GM18511 (cell line): ENCODE measurements around the gene NFIB.
A peak's percentile ranks its signal among the peaks of the same experiment; 100 is the strongest.

Experiments used
- ATAC-seq: cut with Tn5 transposase; IDR thresholded peaks from one replicate; pipeline ENCODE4 v1.9.1; 2021; ENCODE audit warnings: mild to moderate bottlenecking, moderate library complexity; ENCODE audit not compliant: unreplicated experiment

The NFIB gene

DNA sequence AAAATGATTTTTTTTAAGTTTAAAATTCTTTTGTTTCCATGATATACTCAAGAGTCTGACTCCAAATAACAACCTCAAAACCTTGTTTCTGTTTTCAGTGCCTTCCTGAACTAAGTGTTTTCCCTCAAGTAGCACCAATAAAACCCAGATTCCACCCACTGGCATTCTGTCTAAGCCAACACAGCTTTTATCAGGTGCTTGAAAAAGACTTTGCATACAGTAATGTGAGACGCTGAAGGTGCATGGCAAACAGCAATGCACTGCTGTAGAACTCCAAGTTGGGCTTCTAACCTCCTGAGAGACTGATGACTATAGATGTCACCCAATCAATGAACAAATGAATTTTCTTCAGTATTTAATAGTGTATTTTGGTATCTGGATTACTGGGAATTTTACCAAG is 95.7 kb downstream of the NFIB start:
- no peak for ATAC-seq

DNA sequence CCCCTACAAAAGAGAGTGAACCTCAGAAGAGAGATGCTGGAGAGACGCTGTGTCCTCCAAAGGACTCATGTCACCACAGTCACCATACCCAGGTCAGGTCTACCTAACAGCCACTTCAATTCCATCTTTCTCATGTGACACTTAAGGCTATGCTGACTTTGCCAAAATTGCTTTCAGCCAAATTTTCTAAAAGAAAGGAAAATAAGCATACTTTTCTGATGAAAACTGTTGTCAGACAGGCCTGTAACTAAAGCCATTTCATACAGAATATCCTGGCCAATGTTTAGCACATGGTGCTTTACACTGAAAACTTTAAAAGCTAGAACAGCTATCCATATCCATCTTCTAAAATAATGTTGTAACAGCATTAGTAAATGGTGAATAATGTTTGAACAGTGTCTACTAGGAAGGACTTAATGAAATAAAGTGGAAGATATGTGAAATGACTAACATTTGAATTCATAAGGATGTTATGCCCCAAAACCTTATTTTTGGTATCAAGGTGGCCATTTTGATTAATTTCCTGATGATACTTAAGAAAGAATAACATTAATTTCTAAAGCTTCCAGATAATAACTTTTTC is 97.2 kb downstream of the NFIB start:
- ATAC-seq, result no peak

DNA sequence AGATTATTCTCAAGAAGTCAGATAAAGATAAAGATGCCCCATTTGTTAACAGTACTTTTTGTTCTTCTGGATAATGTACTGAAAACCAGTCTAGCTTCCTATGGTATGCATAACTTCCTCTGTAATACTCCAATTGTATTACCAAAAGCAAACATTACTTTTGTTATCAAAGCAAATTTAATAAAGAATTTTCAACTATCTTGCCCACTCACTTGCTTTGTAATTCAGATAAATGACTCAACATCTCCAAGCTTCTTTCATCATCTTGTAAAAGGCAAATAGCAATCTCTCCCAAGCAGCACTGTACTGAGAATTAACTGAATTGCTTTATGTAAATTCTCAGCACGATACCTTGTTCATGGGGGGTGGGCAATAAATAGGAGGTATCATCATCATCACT is 98.3 kb downstream of the NFIB start:
- ATAC-seq, result no peak

DNA sequence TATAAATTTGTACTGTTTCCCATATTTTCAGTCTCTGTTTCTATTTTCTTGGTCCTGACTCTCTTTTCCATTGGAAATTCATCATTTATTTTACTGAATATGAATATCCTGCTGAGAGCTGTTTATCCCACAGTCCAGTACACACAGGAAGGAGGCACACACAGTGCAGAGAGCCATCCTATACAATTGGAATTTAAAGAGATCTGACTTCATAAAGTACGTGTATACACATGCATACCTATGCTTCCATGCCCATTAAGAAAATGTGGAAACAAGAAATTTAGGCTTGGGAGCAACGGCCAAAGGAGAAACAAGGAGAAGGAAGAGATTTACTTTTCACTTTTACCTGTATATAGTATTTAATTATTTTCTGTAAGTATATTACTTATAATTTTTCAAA is 99.2 kb downstream of the NFIB start:
- ATAC-seq, result no peak

DNA sequence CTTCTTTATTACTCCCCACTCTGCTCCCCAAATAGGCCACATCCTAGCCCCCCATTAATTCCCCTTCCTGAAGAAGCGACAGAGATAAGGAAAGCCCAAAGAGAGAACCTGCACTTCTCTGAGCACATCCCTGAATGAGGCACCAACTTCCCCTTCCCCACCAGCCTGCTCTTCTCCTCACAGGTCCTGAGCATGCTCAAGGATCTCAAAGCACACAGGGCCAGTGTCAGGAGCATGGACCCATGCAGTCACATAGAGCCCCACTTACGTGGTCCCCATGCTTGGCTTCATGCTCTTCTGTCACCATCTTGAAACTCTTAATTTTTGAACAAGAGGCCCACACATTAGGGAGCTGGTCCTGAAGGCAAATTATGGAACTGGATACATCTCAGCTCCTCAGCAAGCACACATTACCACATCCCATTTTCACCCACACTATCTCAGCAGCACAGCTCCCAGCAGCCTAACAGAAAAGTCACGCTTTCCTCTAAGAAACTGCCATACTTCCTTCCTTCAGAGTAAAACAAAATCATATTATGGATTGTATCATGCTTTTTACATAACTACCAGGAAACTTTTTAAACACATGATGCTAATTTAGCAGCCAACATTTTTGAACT is 99.8 kb downstream of the NFIB start:
- no peak for ATAC-seq

DNA sequence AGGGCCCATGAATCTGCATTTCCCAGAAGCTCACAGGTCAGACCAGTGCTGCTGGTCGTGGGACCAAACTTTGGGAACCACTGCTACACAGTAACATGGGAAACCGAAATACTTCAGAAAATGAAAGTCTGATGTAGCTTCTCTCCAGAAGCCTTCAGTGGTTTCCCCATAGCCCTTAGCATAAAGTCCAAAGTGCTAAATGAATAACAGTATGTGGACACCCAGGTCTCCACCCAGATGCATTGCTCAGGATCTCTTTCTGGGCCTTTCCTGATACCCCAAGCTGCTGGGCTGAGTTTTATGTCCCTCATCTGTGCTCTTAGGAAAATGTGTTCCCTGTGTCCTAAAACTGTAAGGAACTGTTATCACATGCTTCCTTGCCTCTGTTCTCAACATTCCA is 100.4 kb downstream of the NFIB start:
- ATAC-seq, result peak; percentile 47

DNA sequence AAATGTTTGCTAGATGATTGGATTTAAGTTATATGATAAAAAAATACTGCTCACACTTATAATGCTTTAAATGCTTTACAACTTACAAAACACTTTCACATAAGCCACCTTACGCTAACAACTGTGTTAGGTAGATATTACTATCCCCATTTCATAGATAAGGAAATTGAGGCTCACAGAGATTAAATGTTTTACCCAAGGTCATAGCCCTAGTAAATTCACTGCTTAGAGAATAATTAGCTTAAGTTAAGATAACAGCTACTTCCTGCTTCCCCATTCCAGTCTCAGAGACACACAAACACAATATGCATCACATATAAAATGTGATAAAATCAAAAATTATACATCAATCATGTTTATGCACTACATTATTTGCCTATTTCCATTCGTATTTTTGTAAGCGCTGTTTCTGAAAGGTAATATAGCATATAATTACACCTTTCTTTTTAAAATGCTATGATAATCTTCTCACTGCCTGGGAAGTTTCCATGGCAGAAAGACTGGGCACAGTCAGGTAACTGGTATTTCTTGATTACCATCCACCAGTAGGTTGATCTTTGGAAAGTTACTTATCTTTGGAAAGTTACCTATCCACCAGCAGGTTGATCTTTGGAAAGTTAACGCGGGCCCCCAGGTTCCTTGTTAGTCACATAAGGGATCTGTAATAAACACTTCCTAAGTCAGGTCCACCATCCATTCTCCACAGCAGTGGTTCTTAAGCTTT is 101.1 kb downstream of the NFIB start:
- peak; percentile 25 for ATAC-seq

DNA sequence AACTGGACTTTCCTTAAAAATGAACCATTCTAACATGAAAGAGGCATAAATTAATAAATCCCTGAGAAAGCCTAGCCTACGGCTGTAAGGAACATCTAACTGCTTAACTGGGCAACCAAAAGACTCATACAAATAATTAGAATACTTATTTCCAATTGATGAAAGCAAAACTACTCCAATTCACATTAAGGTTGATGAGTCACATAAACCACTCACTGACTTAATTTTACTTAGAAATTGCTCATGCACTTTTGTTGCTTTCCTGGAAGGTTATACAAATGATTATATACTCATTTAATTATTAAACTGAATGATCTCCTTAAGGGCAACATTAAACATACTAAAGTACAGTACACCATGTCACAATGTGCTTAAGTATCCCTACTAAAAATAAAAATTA is 101.9 kb downstream of the NFIB start:
- ATAC-seq, result no peak

DNA sequence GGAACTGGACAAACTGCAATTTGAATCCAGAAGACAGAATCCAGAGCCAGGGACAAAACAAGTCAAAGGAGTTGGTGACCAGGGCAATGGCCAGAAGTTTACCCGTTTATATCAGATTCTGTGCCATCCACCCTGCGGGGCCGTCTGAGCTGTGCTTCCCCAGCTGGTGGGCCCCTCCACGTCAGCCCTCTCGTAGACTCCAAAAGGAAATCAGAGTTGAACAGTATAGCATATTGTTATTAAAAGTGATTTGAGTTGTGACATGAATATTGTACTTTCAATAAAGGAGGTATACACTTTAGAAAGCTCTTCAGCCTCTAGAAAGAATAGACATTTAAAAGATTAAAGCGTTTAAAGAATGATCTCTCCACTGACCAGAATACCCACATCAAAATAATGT is 102.4 kb downstream of the NFIB start:
- no peak for ATAC-seq

DNA sequence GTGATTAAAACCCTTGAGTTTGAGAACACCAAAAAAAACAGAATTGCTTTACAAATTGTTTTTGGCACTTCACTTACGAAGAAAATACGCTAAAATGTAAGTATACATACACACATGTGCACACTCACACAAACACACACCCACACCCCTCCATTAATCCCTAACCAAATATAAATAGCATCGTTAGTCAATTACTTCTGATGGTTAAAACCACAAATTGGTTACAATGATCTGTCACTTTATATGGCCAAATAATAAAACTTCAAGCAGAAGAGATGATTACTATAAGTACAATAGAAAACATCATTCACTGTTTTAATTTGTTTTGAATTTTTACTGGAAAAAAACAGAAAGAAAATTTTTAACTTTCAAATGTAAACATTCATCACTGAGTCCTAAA is 103.5 kb downstream of the NFIB start:
- ATAC-seq, result no peak

DNA sequence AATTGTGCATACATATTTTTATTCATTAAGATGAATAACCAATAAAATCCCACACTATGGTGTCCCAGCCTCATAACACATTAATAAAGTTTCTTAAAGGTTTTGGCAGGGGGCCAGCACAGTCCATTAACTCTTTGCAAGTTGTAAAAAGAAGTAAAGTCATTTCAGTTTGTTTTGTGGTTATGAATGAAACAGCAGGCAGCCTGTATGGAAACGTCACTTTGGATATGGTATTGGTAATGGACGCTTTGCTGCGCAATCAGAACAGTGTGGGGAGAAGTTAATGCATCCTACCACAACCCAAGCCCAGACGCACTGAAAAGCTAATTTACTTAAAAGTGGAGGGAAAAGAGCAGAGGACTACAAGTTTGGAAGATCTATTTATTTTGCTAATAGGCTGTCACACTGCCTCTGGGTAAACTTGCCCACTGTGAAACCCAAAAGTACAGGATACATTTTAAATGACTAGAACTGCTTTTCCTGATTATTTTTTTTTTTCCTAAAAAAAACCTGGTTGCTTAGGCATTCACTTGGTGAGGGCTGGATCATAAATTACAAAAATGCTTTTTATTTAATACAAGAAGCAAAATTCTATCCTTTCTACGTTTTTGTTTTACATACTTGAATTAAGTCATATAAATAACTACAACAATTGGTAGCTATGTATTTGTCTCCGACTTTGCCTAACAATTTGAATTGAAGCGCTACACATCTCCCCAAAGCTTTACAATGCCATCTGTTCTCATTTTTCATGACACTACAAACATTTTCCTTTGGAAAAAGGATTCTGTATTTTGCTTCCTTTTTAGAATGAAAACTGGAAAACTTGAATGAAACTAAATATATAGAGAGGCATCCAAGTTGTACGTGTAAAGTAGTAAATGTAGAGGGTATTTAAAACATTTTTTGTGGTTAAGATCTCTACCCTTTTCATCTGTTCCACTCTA is 104.3 kb downstream of the NFIB start:
- no peak for ATAC-seq

DNA sequence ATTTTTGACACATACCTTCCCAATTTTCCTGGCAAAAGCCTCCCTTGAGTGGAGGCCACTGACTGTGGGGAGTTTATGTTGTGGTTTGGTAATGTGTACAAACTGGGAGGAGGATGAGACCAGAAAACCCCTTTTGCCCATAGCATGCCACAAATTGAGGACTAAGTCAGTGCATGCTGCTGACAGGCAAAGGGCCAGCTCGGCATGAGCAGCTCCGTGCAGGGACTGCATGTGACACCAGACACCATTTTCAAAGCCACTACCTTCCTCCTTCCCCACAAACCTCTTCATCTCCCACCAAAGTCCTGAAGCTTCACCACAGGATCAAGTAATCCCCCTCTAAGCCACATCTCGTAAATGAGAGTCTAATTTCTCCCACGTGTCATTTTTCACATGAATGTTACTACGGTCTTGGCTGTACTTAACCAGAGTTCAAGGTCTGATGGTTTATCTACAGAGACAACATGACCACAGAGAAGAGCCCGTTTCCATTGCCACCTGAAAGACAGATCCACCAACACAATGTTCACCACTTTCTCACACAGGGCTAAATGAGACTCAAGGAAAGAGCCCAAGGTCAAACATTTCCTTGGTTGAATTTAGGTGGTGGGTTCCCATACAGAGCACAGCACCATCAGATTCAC is 106.5 kb downstream of the NFIB start:
- ATAC-seq, result peak; percentile 51

DNA sequence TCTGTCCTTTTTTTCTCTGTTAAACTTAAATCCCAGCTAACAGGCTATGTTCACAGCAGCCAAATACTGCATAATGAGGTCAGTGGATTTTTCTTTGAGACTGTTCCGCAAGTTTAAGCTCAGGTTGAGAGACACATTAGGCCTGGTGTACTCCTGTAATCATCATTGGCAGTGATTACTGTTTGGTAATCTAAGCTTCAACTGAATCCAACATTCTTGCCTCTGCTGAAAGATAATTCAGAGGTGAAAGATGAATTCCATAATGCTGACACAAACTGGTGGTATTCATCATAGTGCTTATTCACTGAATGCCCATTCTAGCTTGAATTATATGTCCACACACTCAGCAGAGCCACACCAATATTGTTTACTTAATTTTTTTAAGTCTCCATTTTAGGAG is 108.5 kb downstream of the NFIB start:
- ATAC-seq, result no peak

DNA sequence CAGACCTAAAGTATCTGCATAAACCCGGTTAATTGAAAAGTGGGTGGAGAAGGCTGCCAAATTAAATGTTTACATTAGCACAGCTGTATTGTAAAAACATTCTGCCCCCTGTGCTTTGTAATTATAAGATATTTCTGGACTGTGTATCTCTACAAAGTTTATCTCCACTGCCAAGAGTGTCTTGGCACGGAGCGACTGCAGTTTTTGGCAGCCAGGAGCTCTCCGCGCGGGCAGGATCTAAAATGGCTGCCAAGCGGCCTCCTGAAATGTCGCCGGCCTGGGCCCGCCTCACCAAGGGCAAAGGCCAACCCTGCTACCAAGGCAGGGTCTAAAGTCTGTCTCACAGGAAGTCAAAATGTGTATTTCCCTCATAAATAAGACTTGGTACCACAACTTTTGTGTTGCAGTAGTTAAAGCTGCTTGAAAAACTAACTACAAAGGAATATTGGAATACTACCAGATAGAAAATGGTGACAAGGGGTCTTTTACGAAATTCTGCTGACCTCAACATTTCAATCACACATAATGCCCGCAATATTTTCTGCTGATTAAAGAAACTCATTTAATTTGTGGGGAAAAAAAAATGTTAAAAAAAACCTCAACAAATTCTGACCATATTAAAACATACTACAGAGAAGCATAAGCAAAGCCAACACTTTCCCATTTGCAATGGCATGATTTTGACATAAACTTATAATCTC is 110.4 kb downstream of the NFIB start:
- no peak for ATAC-seq

DNA sequence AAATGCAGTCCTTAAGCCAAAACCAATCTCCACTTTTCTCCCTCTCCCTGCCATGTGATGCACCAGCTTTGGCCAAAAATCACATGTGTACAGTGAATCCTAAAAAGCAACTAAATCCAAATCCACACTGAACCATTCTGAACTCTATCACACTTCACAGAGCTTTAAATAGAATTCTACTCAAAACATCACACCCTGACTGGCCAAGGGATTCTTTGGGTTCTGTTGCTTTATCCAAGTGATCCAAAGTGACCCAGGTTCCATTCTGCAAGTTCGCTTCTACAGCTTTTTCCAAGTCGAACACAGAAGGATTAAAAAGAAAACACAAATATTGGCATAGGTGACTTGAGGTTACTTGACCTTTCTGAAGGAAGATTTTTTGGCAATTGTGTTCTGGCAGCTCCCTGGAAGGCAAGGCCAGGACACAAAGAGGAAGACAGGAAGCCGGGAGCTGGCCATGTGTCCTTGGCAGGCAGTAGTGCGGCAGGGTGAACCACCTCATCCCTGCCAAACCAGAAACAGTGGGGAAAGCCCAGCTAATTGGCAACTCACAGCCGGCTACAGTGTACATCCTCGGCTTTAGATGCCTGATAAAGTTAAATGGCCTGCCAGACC is 115.0 kb downstream of the NFIB start:
- no peak for ATAC-seq

DNA sequence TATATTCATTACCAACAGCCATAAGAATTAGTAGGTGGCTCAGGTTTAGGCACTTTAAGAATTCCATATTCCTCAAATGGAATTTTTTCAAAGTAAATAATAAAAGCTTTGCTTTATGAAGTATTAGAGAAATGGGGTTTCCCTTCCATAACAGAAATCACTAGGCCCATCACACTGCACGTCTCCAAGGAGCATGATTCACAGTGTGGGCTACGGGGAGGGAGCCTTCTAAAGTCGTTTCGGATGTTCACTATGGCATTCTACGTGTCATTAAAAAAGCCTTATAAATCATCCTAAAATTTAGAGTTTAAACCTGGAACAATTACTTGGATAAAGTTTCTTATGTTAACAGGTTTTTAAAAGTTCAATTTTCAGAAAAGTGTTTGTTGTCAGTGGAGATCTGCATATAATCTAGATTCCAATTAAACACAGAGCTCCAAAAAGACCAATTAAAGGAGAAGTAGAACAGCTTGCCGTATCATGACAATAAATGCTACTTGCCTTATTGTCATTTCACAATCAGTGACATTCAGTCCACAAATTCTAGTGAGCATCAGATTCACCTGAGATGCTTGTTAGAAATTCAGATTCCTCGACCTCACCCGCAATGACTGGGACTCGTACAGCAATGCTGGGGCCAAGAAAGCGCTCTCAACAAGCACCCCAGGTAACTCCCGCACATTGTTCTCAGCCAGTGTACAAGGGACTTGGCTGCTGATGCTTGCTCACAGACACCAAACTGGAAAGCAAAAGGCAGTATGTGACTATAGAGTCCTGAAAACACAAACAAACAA is 115.7 kb downstream of the NFIB start:
- ATAC-seq, result no peak

DNA sequence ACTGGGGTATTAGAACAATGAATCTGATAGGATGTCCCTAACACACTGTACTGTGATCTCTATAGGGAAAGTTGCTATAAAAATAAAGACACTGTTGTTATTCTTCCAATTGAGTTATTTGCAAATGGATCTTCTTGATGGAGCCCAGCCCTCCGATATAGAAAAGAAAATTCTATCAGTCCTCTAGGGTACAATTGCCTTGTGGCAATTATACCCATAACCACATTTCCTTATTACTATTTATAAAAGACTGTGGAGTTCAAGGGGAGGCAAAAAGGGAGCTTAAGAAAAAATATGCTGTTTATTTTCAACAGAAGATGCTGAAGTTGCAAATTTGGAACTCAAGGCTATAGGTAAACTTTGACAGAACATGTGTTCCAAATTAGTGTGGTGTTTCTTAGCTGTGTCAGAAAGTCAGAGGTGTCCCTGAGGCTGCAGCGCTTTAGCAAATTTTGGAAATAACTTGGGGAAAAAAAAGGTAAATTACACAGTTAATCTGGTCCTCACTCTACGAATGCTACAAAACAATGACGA is 116.5 kb downstream of the NFIB start:
- no peak for ATAC-seq

DNA sequence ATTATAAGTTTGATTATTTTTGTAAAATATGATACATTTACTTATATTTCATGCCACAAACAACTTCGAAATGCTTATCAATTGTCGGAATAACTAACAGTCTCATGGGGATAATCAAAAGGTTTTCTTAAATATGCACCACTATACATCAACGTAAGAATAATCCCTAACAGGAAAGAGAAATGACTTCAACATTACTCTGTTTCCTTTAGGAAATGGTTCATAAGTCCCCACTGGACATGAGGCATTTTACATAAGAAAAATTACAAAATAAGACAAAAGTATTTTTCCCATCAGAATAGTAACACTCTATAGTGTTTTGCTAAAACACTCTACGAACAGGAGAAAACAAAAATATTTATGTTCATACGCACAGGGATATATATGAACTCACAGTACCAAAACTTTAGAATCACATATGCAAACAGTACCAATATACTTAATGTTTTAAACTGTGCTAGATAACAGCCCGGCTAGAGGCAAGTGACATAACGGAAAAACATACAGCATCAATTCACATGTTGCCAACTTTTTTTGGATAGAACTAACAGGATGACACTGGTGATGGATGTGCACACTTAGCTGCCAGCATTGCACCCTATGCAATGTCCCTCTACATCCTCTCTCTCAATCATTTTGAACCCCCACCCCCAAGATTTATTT is 120.5 kb downstream of the NFIB start:
- ATAC-seq, result no peak
